ENCODE data around the gene GPR139. TPM values are rescaled to one million over a fixed set of nuclear protein-coding genes. Genes with fewer than 3 reads are reported as not detected.

GPR139 gene
- total RNA-seq, 1 donor from 2014 or later = not detected

- DNase-seq = no peak
- H3K4me3 ChIP-seq = no peak overlapping the region
- no peak overlapping the region for H3K27ac ChIP-seq
- ATAC-seq = no peak
- no peaks in the 10 kb centered on the region for H3K4me1 ChIP-seq
- H3K9me3 ChIP-seq = no peaks in the 10 kb centered on the region
- TF ChIP-seq CTCF (IDR thresholded peaks at IDR 0.05) = no peak
- H3K27me3 ChIP-seq (ENCODE audit: low read depth) = peaks cover 40% of the 10 kb centered on the region
- intact Hi-C loops (cut with DNase I) = no loop called here
- no peaks in the 10 kb centered on the region for H3K36me3 ChIP-seq
These were observed 852 bp downstream of the GPR139 start for GRCh38 chr16:20072874-20073202.

- Histone ChIP-seq H3K27me3 (ENCODE audit: low read depth) (peaks cover 40% of the 10 kb centered on the region), H3K4me1 (no peaks in the 10 kb centered on the region), H3K9me3 (no peaks in the 10 kb centered on the region), H3K4me3 (no peak overlapping the region), H3K27ac (no peak overlapping the region), H3K36me3 (no peaks in the 10 kb centered on the region)
- no peak for TF ChIP-seq CTCF (IDR thresholded peaks at IDR 0.05)
- no peak for DNase-seq
- ATAC-seq = no peak
- intact Hi-C loops (cut with DNase I) = no loop called here
These were observed 1.4 kb downstream of the GPR139 start for GRCh38 chr16:20072146-20072873.

- no peak overlapping the region for H3K4me3 ChIP-seq
- no peak for ATAC-seq
- H3K36me3 ChIP-seq = no peaks in the 10 kb centered on the region
- H3K27ac ChIP-seq = no peak overlapping the region
- no peaks in the 10 kb centered on the region for H3K4me1 ChIP-seq
- H3K27me3 ChIP-seq (ENCODE audit: low read depth) = no peaks in the 10 kb centered on the region
- H3K9me3 ChIP-seq = no peaks in the 10 kb centered on the region
- intact Hi-C loops (cut with DNase I) = no loop called here
- TF ChIP-seq CTCF (IDR thresholded peaks at IDR 0.05) = no peak
- no peak for DNase-seq
These were observed 8.8 kb downstream of the GPR139 start for GRCh38 chr16:20064931-20065330.

GRCh38 chr16:20064520-20064919 is 9.2 kb downstream of the GPR139 start:
- no peaks in the 10 kb centered on the region for H3K36me3 ChIP-seq
- H3K27ac ChIP-seq = no peak overlapping the region
- no peaks in the 10 kb centered on the region for H3K4me1 ChIP-seq
- no peak for ATAC-seq
- no peak for TF ChIP-seq CTCF (IDR thresholded peaks at IDR 0.05)
- H3K4me3 ChIP-seq = no peak overlapping the region
- H3K27me3 ChIP-seq (ENCODE audit: low read depth) = no peaks in the 10 kb centered on the region
- intact Hi-C loops (cut with DNase I) = no loop called here
- no peak for DNase-seq
- no peaks in the 10 kb centered on the region for H3K9me3 ChIP-seq

- Histone ChIP-seq H3K27me3 (ENCODE audit: low read depth) (no peaks in the 10 kb centered on the region), H3K4me1 (no peaks in the 10 kb centered on the region), H3K36me3 (no peaks in the 10 kb centered on the region), H3K27ac (no peak overlapping the region), H3K4me3 (no peak overlapping the region), H3K9me3 (no peaks in the 10 kb centered on the region)
- TF ChIP-seq CTCF (IDR thresholded peaks at IDR 0.05) = no peak
- intact Hi-C loops (cut with DNase I) = no loop called here
- DNase-seq (no peak), ATAC-seq (no peak)
These were observed 12.6 kb downstream of the GPR139 start for GRCh38 chr16:20061132-20061531.
